Testis (tissue), 2 donors: ENCODE results near the gene KIAA1755.

Experiments used
- CTCF ChIP-seq, 3 experiments: fragments of 450-650 bp in 2 of 3; fragments of 200-600 bp in 1 of 3; sonication (generic) in 1 of 3; IDR thresholded peaks; one replicate each; pipeline ENCODE4 v1.5.1; 2016 to 2019; ENCODE audit warnings: antibody characterized with exemption in 3 of 3, mild to moderate bottlenecking in 2 of 3, moderate library complexity in 1 of 3
- POLR2A ChIP-seq: fragments of 450-650 bp; IDR thresholded peaks from one replicate; pipeline ENCODE4 v1.6.1; 2017; ENCODE audit warnings: antibody characterized with exemption, mild to moderate bottlenecking, moderate library complexity

GRCh38 chr20:38218566-38218885 is 42.0 kb downstream of the KIAA1755 start:
- TF ChIP-seq POLR2A (no peak), CTCF (IDR thresholded peaks at IDR 0.05) (no peak)
